GM23338 (cell line): ENCODE data around the gene DPH2. TPM values are rescaled to one million over a fixed set of nuclear protein-coding genes. Genes with fewer than 3 reads are reported as not detected.

Experiments
- ATAC-seq: fragments of 200-7000 bp; cut with Tn5 transposase; 3 replicates; pipeline ENCODE4 v1.9.1; 2020
- DNase-seq: peaks from one replicate; pipeline ENCODE4 v3.0.0-alpha.2; 2015; ENCODE audit warnings: low spot score
- H2AFZ ChIP-seq: fragments of 200-600 bp; sonication (generic); 2 replicates; pipeline ENCODE4 v1.8.0; 2016; ENCODE audit warnings: antibody characterized with exemption, mild to moderate bottlenecking, moderate library complexity
- H3F3A ChIP-seq: fragments of 200-600 bp; sonication (generic); replicated peaks from 2 replicates; pipeline ENCODE4 v1.8.0; 2017; ENCODE audit warnings: antibody characterized with exemption, mixed run types, low read depth
- H3K27ac ChIP-seq: fragments of 200-600 bp; sonication (generic); 2 replicates; pipeline ENCODE4 v1.6.1; 2016; ENCODE audit warnings: low read depth
- H3K27me3 ChIP-seq: fragments of 200-600 bp; sonication (generic); 2 replicates; pipeline ENCODE4 v1.8.0; 2016; ENCODE audit warnings: mild to moderate bottlenecking, mixed run types, moderate library complexity; ENCODE audit not compliant: insufficient read depth
- H3K36me3 ChIP-seq: fragments of 200-600 bp; sonication (generic); 2 replicates; pipeline ENCODE4 v1.8.0; 2016; ENCODE audit warnings: mild to moderate bottlenecking; ENCODE audit not compliant: insufficient read depth
- H3K4me1 ChIP-seq: fragments of 200-600 bp; sonication (generic); 2 replicates; pipeline ENCODE4 v1.8.0; 2016; ENCODE audit warnings: mild to moderate bottlenecking, moderate library complexity; ENCODE audit not compliant: insufficient read depth
- H3K4me2 ChIP-seq: fragments of 200-600 bp; sonication (generic); 2 replicates; pipeline ENCODE4 v1.7.1; 2017; ENCODE audit warnings: mixed run types
- H3K4me3 ChIP-seq: fragments of 200-600 bp; sonication (generic); 2 replicates; pipeline ENCODE4 v1.6.1; 2016; ENCODE audit warnings: mixed run types
- H3K79me2 ChIP-seq: fragments of 200-600 bp; sonication (generic); replicated peaks from 2 replicates; pipeline ENCODE4 v1.8.0; 2017; ENCODE audit warnings: mild to moderate bottlenecking; ENCODE audit not compliant: insufficient read depth
- H3K9me2 ChIP-seq: fragments of 200-600 bp; sonication (generic); 2 replicates; pipeline ENCODE4 v1.8.0; 2017; ENCODE audit not compliant: insufficient read depth
- H4K20me1 ChIP-seq: fragments of 200-600 bp; sonication (generic); replicated peaks from 2 replicates; pipeline ENCODE4 v1.8.0; 2017; ENCODE audit warnings: mild to moderate bottlenecking; ENCODE audit not compliant: insufficient read depth
- H3K27ac Mint-ChIP-seq: 2 replicates; pipeline ENCODE4 v1.8.0; 2020; ENCODE audit warnings: inconsistent platforms, mild to moderate bottlenecking, moderate library complexity, mixed read lengths
- H3K27me3 Mint-ChIP-seq: 3 replicates; pipeline ENCODE4 v1.8.0; 2022; ENCODE audit warnings: low read depth, mild to moderate bottlenecking, moderate library complexity, mixed read lengths, inconsistent platforms; ENCODE audit not compliant: insufficient read depth, poor library complexity
- H3K36me3 Mint-ChIP-seq: 3 replicates; pipeline ENCODE4 v1.8.0; 2021; ENCODE audit warnings: low read depth, mild to moderate bottlenecking, inconsistent platforms, moderate library complexity, mixed read lengths
- H3K4me1 Mint-ChIP-seq: 3 replicates; pipeline ENCODE4 v1.8.0; 2020; ENCODE audit warnings: mild to moderate bottlenecking, inconsistent platforms, mixed read lengths
- H3K4me3 Mint-ChIP-seq: 3 replicates; pipeline ENCODE4 v1.8.0; 2021; ENCODE audit warnings: moderate library complexity, mild to moderate bottlenecking, inconsistent platforms, mixed read lengths
- H3K9me3 Mint-ChIP-seq: 3 replicates; pipeline ENCODE4 v1.8.0; 2020; ENCODE audit warnings: moderate library complexity, mild to moderate bottlenecking, inconsistent platforms, mixed read lengths
- CREB1 ChIP-seq: fragments of 250-450 bp; sonication (Bioruptor Pico); IDR thresholded peaks from 2 replicates; pipeline ENCODE4 v1.5.0; 2020; ENCODE audit warnings: low read depth, mild to moderate bottlenecking, moderate library complexity
- ETS1 ChIP-seq: IDR thresholded peaks from 2 replicates; pipeline ENCODE4 v1.6.1; 2016; ENCODE audit warnings: antibody characterized with exemption
- EZH2phosphoT487 ChIP-seq: fragments of 200-600 bp; sonication (generic); IDR thresholded peaks from one replicate; pipeline ENCODE4 v1.8.1; 2018; ENCODE audit warnings: antibody characterized with exemption; ENCODE audit not compliant: unreplicated experiment
- REST ChIP-seq: IDR thresholded peaks from one replicate; pipeline ENCODE4 v1.6.1; 2018; ENCODE audit warnings: antibody characterized with exemption; ENCODE audit not compliant: unreplicated experiment
- ZNF114 ChIP-seq: fragments of 250-450 bp; sonication (Bioruptor Pico); IDR thresholded peaks from 2 replicates; pipeline ENCODE4 v1.5.0; 2020; ENCODE audit warnings: mild to moderate bottlenecking, moderate library complexity
- ZNF462 ChIP-seq: fragments of 250-450 bp; sonication (Bioruptor Pico); IDR thresholded peaks from 2 replicates; pipeline ENCODE4 v1.5.0; 2020; ENCODE audit warnings: mild to moderate bottlenecking, moderate library complexity
- polyA plus RNA-seq: library from polyadenylated mRNA; unstranded; fragments of >200 nt; fragmentation: Nextera tagmentation; extraction: Ambion mirVana; gene quantifications from 2 replicates; pipeline ENCODE4 v1.2.1, GENCODE V29; 2016
- total RNA-seq: library from RNA; depleted of rRNA; stranded (reverse); fragments of >200 nt; shearing (Covaris generic); gene quantifications from 2 replicates; pipeline ENCODE4 v1.2.3, GENCODE V29; 2014

DPH2 gene
- total and polyA plus RNA-seq, 2 experiments from 2014 or later, result 32.1 to 90.3 TPM

- H3K36me3 Mint-ChIP-seq, result no peaks in the 10 kb centered on the region; the same call in 2 of the 3 replicates
- TF ChIP-seq EZH2phosphoT487, result no peak
- no peak for TF ChIP-seq CREB1 (CRISPR knock-in tag)
- no peak for TF ChIP-seq REST
- TF ChIP-seq ETS1, result no peak
- no peak for TF ChIP-seq ZNF114 (CRISPR knock-in tag)
- Histone ChIP-seq H3K4me3 (no peak overlapping the region), H3K9me2 (no peaks in the 10 kb centered on the region), H3K79me2 (0 out of 2 replicates have a peak, but pooled peaks cover 4% of the 10 kb centered on the region), H3K27me3 (no peaks in the 10 kb centered on the region), H3F3A (no peaks in the 10 kb centered on the region), H2AFZ (no peak overlapping the region), H3K36me3 (no peaks in the 10 kb centered on the region), H3K27ac (no peak overlapping the region), H3K4me1 (peaks cover 3% of the 10 kb centered on the region; the same call in 1 of the 2 replicates), H4K20me1 (no peaks in the 10 kb centered on the region), H3K4me2 (no peak overlapping the region)
- no peak for DNase-seq
- no peak for ATAC-seq
- H3K27ac Mint-ChIP-seq, result no peak overlapping the region
- H3K4me3 Mint-ChIP-seq, result no peak overlapping the region
- peaks cover 13% of the 10 kb centered on the region for H3K27me3 Mint-ChIP-seq
- H3K4me1 Mint-ChIP-seq, result peaks cover 10% of the 10 kb centered on the region
- H3K9me3 Mint-ChIP-seq, result no peaks in the 10 kb centered on the region
Observed at GRCh38 chr1:43956234-43956633, 13.6 kb upstream of the DPH2 start.

GRCh38 chr1:43957407-43958040, 12.3 kb upstream of the DPH2 start:
- no peaks in the 10 kb centered on the region for H3K9me2 ChIP-seq
- H3K27me3 ChIP-seq, result no peaks in the 10 kb centered on the region
- H4K20me1 ChIP-seq, result no peaks in the 10 kb centered on the region
- no peaks in the 10 kb centered on the region; the same call in 1 of the 3 replicates for H3K36me3 Mint-ChIP-seq
- no peak overlapping the region for H3K4me3 ChIP-seq
- H3K4me3 Mint-ChIP-seq, result no peak overlapping the region; the same call in 2 of the 3 replicates
- H3K27ac Mint-ChIP-seq, result no peak overlapping the region
- H3K27ac ChIP-seq, result no peak overlapping the region
- H3K27me3 Mint-ChIP-seq, result peaks cover 12% of the 10 kb centered on the region
- no peaks in the 10 kb centered on the region for H3F3A ChIP-seq
- DNase-seq (no peak), ATAC-seq (no peak)
- 0 out of 2 replicates have a peak, but pooled peaks cover 4% of the 10 kb centered on the region for H3K79me2 ChIP-seq
- peaks cover 10% of the 10 kb centered on the region for H3K4me1 Mint-ChIP-seq
- H3K36me3 ChIP-seq, result no peaks in the 10 kb centered on the region
- no peaks in the 10 kb centered on the region for H3K9me3 Mint-ChIP-seq
- H3K4me2 ChIP-seq, result no peak overlapping the region
- no peak overlapping the region for H2AFZ ChIP-seq
- H3K4me1 ChIP-seq, result peaks cover 3% of the 10 kb centered on the region; the same call in 1 of the 2 replicates
- TF ChIP-seq ETS1 (no peak), ZNF462 (CRISPR knock-in tag) (no peak), EZH2phosphoT487 (no peak), ZNF114 (CRISPR knock-in tag) (no peak)
